Caco-2 (cell line): ENCODE data around the gene PTTG1IP. TPM values are rescaled to one million over a fixed set of nuclear protein-coding genes. Genes with fewer than 3 reads are reported as not detected.
"Not testable (repeated sequence)": the region's sequence is repeated elsewhere in the genome, so short reads cannot be mapped to it uniquely, and the experiment has no call there.

Source experiments
- BruUV-seq: library from RNA; stranded (reverse); fragments of 400-500 nt; replicated peaks from 2 replicates; lab custom pipeline; 2021; lab: Mats Ljungman, UMichigan
- CTCF ChIA-PET: fragments of 300-600 bp; sonication (Branson Sonifier 250); formaldehyde crosslinking; loops from one replicate; lab custom pipeline; 2022; ENCODE audit warnings: antibody characterized with exemption; lab: Charles Lee
- POLR2A ChIA-PET: fragments of 300-600 bp; sonication (Branson Sonifier 250); formaldehyde crosslinking; loops from one replicate; lab custom pipeline; 2022; ENCODE audit warnings: antibody characterized with exemption; lab: Charles Lee
- DNase-seq, 2 experiments: peaks; one replicate each; pipeline versions ENCODE4 v3.0.0 to v3.0.0-alpha.2; 2020 to 2022
- H3K27me3 ChIP-seq: replicated peaks from 2 replicates; pipeline ENCODE4 v1.6.0; 2011; ENCODE audit warnings: low read length; ENCODE audit not compliant: control insufficient read depth, insufficient read depth
- H3K36me3 ChIP-seq: 2 replicates; pipeline ENCODE4 v1.5.1; 2011; ENCODE audit warnings: low read length; ENCODE audit not compliant: control insufficient read depth, insufficient read depth
- H3K4me1 ChIP-seq: fragments of 250-450 bp; sonication (Bioruptor Pico); 2 replicates; pipeline ENCODE4 v1.5.1; 2020; ENCODE audit warnings: mild to moderate bottlenecking
- H3K4me3 ChIP-seq: 2 replicates; pipeline ENCODE4 v1.5.1; 2011; ENCODE audit warnings: low read depth, mild to moderate bottlenecking, control low read depth, low read length
- H3K9me3 ChIP-seq: fragments of 250-450 bp; sonication (Bioruptor Pico); 2 replicates; pipeline ENCODE4 v1.5.1; 2020; ENCODE audit warnings: mild to moderate bottlenecking, moderate library complexity
- H3K27ac Mint-ChIP-seq: one replicate; pipeline ENCODE4 v1.8.0; 2022; ENCODE audit warnings: mixed read lengths; ENCODE audit not compliant: unreplicated experiment
- H3K27me3 Mint-ChIP-seq: one replicate; pipeline ENCODE4 v1.8.0; 2022; ENCODE audit warnings: mixed read lengths; ENCODE audit not compliant: insufficient read depth, unreplicated experiment
- H3K36me3 Mint-ChIP-seq: one replicate; pipeline ENCODE4 v1.8.0; 2022; ENCODE audit warnings: mild to moderate bottlenecking, mixed read lengths; ENCODE audit not compliant: insufficient read depth, unreplicated experiment
- H3K4me1 Mint-ChIP-seq: one replicate; pipeline ENCODE4 v1.8.0; 2022; ENCODE audit warnings: low read depth, mixed read lengths; ENCODE audit not compliant: unreplicated experiment
- H3K4me3 Mint-ChIP-seq: one replicate; pipeline ENCODE4 v1.8.0; 2022; ENCODE audit warnings: mild to moderate bottlenecking, moderate library complexity, mixed read lengths; ENCODE audit not compliant: unreplicated experiment
- H3K9me3 Mint-ChIP-seq: one replicate; pipeline ENCODE4 v1.8.0; 2022; ENCODE audit warnings: mixed read lengths; ENCODE audit not compliant: unreplicated experiment
- CTCF ChIP-seq, 2 experiments: fragments of 200-600 bp in 1 of 2; IDR thresholded peaks; 1 replicate in 1 of 2; 2 replicates in 1 of 2; pipeline versions ENCODE4 v1.5.1 to v1.8.0; 2011 to 2022; ENCODE audit warnings: antibody characterized with exemption in 1 of 2, control low read depth in 1 of 2, inconsistent platforms in 1 of 2, low read depth in 1 of 2, low read length in 1 of 2, mild to moderate bottlenecking in 1 of 2, moderate library complexity in 1 of 2; ENCODE audit not compliant: insufficient read depth in 1 of 2, severe bottlenecking in 1 of 2, unreplicated experiment in 1 of 2
- intact Hi-C: fragments of 100-400 bp; cut with micrococcal nuclease; formaldehyde crosslinking; loops from one replicate; pipeline ENCODE4 v1.10.0; 2022; ENCODE audit not compliant: unreplicated experiment
- total RNA-seq: library from RNA; stranded (reverse); gene quantifications from 2 replicates; pipeline ENCODE4 v1.2.3, GENCODE V29; 2022

The PTTG1IP gene
- total RNA-seq, 1 experiment from 2014 or later, result 296 TPM

GRCh38 chr21:44913425-44914175 is 40.1 kb upstream of the PTTG1IP start:
- H3K4me3 Mint-ChIP-seq, result no peak overlapping the region
- no peaks in the 10 kb centered on the region for H3K36me3 Mint-ChIP-seq
- no peak overlapping the region for H3K27ac Mint-ChIP-seq
- H3K4me3 ChIP-seq, result no peak overlapping the region
- no peaks in the 10 kb centered on the region for H3K27me3 ChIP-seq
- H3K4me1 ChIP-seq, result no peaks in the 10 kb centered on the region
- no peak for TF ChIP-seq CTCF (IDR thresholded peaks at IDR 0.05; ENCODE audit: insufficient read depth in 1 of 2, low read depth in 1 of 2, low read length in 1 of 2, severe bottlenecking in 1 of 2, unreplicated experiment in 1 of 2)
- no peaks in the 10 kb centered on the region for H3K36me3 ChIP-seq
- POLR2A ChIA-PET, result no interaction called here
- H3K9me3 Mint-ChIP-seq, result no peaks in the 10 kb centered on the region
- intact Hi-C loops, result no loop called here
- peaks cover 4% of the 10 kb centered on the region for H3K27me3 Mint-ChIP-seq
- H3K4me1 Mint-ChIP-seq, result no peaks in the 10 kb centered on the region
- CTCF ChIA-PET, result interaction anchor here (1.1 kb wide), 1 partner anchor 120 kb away, joined by 3 read pairs; no protein-coding TSS in a partner anchor
- no peak for DNase-seq
- H3K9me3 ChIP-seq, result no peaks in the 10 kb centered on the region
- BruUV-seq, result no TSS peak

GRCh38 chr21:44912506-44913412 is 39.3 kb upstream of the PTTG1IP start:
- H3K4me3 Mint-ChIP-seq, H3K27me3 ChIP-seq, H3K9me3 Mint-ChIP-seq, intact Hi-C loops, DNase-seq, H3K4me1 ChIP-seq, H3K4me3 ChIP-seq, H3K4me1 Mint-ChIP-seq, BruUV-seq, H3K27ac Mint-ChIP-seq, H3K36me3 ChIP-seq, POLR2A ChIA-PET, H3K36me3 Mint-ChIP-seq, H3K27me3 Mint-ChIP-seq, H3K9me3 ChIP-seq: not testable (repeated sequence)
- CTCF ChIA-PET, result interaction anchor here (1.1 kb wide), 1 partner anchor 119 kb away, joined by 3 read pairs; no protein-coding TSS in a partner anchor

GRCh38 chr21:44912158-44912473 is 38.6 kb upstream of the PTTG1IP start:
- no peak overlapping the region for H3K27ac Mint-ChIP-seq
- no peaks in the 10 kb centered on the region for H3K27me3 ChIP-seq
- no peak overlapping the region for H3K4me3 Mint-ChIP-seq
- POLR2A ChIA-PET, result no interaction called here
- no peak overlapping the region for H3K4me3 ChIP-seq
- H3K9me3 ChIP-seq, result no peaks in the 10 kb centered on the region
- no peak for TF ChIP-seq CTCF (IDR thresholded peaks at IDR 0.05; ENCODE audit: insufficient read depth in 1 of 2, low read depth in 1 of 2, low read length in 1 of 2, severe bottlenecking in 1 of 2, unreplicated experiment in 1 of 2)
- CTCF ChIA-PET, result no interaction called here
- no peaks in the 10 kb centered on the region for H3K4me1 ChIP-seq
- H3K4me1 Mint-ChIP-seq, result no peaks in the 10 kb centered on the region
- no TSS peak for BruUV-seq
- H3K36me3 ChIP-seq, result no peaks in the 10 kb centered on the region
- intact Hi-C loops, result no loop called here
- no peak for DNase-seq
- no peaks in the 10 kb centered on the region for H3K9me3 Mint-ChIP-seq
- peaks cover 4% of the 10 kb centered on the region for H3K27me3 Mint-ChIP-seq
- no peaks in the 10 kb centered on the region for H3K36me3 Mint-ChIP-seq
